Lung microvascular endothelial cell (primary cell): Measurements from ENCODE around the gene AQP10. TPM values are rescaled to one million over a fixed set of nuclear protein-coding genes. Genes with fewer than 3 reads are reported as not detected.

Experiments
- total RNA-seq: library from RNA; depleted of rRNA; stranded (reverse); fragments of >200 nt; gene quantifications from 2 replicates; pipeline ENCODE4 v1.2.1, GENCODE V29; 2014

The AQP10 gene
- total RNA-seq, 1 donor from 2014 or later, result under 0.01 TPM

Other genes with a start within 250 kb of the AQP10 start
- under 0.01 and 0.20 TPM in 2 replicates for gene NUP210L, start 166.0 kb upstream of the AQP10 start, total RNA-seq
- gene TPM3, start 129.0 kb upstream of the AQP10 start, total RNA-seq, result 297 and 300 TPM in 2 replicates
- gene CFAP141, start 114.8 kb upstream of the AQP10 start, total RNA-seq, result not detected in 2 replicates
- 30.1 and 34.3 TPM in 2 replicates for gene UBAP2L, start 100.1 kb upstream of the AQP10 start, total RNA-seq
- 61.9 and 107 TPM in 2 replicates for gene HAX1, start 48.5 kb upstream of the AQP10 start, total RNA-seq
- 38.4 and 54.4 TPM in 2 replicates for gene ATP8B2, start 4.4 kb downstream of the AQP10 start, total RNA-seq
- gene IL6R, start 84.2 kb downstream of the AQP10 start, total RNA-seq, result 7.6 and 9.7 TPM in 2 replicates
- 3.5 and 5.0 TPM in 2 replicates for gene TDRD10, start 181.1 kb downstream of the AQP10 start, total RNA-seq
- 62.3 and 91.7 TPM in 2 replicates for gene SHE, start 181.3 kb downstream of the AQP10 start, total RNA-seq
- 25.9 and 43.3 TPM in 2 replicates for gene UBE2Q1, start 237.6 kb downstream of the AQP10 start, total RNA-seq
- under 0.01 TPM in 1 of 2 replicates, not detected in the other for gene CHRNB2, start 246.7 kb downstream of the AQP10 start, total RNA-seq